Dermis blood vessel endothelial cell (primary cell): ENCODE results near the gene GABRE. TPM values are rescaled to one million over a fixed set of nuclear protein-coding genes. Genes with fewer than 3 reads are reported as not detected.

ENCODE experiments used
- DNase-seq: peaks from one replicate; pipeline ENCODE4 v3.0.0; 2010
- total RNA-seq: library from RNA; depleted of rRNA; stranded (reverse); fragments of >200 nt; gene quantifications from 2 replicates; pipeline ENCODE4 v1.2.3, GENCODE V29; 2014

GABRE gene, protein sequence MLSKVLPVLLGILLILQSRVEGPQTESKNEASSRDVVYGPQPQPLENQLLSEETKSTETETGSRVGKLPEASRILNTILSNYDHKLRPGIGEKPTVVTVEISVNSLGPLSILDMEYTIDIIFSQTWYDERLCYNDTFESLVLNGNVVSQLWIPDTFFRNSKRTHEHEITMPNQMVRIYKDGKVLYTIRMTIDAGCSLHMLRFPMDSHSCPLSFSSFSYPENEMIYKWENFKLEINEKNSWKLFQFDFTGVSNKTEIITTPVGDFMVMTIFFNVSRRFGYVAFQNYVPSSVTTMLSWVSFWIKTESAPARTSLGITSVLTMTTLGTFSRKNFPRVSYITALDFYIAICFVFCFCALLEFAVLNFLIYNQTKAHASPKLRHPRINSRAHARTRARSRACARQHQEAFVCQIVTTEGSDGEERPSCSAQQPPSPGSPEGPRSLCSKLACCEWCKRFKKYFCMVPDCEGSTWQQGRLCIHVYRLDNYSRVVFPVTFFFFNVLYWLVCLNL
- total RNA-seq: 8.4 and 28.1 TPM in 2 replicates

DNA sequence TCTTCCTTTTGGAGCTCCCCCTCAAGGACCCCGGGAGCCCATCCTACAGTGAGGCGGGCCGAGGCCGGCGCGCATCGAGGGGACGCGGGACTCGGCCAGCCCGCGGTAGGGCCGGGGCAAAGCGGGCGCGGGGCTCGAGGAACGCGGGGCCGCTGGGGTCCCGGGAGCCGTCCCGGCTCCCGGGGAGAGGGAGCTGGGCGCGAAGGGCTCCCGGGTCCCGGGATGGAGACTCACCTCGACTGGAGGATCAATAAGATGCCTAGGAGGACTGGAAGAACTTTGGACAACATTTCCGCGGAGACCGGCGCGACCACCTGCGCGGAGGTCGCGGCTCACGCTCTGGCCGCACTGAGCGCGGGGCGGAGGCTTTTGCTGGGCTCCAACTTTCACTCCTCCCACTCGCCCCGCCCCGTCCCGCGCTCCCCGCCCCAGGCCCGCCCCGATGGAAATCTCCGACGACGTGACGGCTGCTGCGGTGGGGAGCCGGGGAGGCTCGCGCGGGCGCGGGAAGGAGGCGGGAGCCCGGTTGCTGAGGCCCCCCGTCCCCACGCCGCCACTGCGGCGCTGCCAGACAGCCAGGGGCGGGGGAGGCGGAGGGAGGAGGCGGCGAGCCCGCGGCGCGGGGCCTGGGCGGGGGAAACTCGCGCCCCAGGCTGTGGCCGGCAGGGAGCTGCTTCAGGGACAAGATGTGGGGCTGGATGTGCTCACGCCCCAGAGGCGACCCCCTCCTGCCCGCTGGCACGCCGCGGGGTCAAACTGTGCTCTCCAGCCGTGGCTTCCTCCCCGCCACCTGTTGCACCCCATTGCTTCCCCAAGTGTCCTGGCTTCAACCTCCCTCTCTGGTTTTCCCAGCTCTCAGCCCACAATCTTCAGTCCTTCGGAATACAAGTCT lies at the start of gene GABRE:
Gene GABRE, minus strand, starts transcription at position 341 of the 892 bp plus-strand sequence. Its CDS starts 51 bp downstream, at position 290.
- peak; percentile 71 for DNase-seq

DNA sequence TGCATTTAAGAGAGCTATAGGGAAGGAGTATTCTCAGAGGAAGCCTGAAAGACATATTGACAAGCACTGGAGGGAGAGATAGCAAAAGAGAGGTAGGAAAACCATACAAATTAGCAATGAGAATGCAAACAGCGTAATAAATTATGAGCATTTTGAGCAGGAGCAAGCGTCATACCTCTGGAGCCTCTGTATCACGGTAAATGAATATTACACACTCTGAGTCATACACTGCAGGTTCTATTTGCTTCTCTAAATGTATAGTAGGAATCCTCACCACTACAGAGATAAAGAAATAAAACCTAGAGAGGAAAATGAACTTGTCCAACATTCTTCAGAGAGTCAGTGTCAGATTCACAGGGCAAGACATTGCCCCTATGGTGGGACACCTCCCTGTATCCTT lies 46.4 kb upstream of the GABRE start:
- DNase-seq: no peak

DNA sequence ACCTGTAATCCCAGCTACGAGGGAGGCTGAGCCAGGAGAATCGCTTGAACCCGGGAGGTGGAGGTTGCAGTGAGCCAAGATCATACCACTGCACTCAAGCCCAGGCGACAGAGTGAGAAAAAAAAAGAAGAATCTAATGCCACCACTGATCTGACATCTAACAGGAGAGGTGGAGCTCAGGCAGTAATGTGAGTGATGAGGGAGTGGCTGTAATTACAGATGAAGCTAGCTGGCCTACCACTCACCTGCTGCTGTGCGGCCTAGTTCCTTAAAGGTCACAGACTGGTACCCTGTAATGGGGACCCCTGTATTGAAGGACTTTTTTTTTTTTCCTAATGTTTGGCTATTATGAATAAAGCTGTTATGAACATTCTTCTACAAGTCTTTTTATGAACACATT lies 25.3 kb upstream of the GABRE start:
- no peak for DNase-seq

DNA sequence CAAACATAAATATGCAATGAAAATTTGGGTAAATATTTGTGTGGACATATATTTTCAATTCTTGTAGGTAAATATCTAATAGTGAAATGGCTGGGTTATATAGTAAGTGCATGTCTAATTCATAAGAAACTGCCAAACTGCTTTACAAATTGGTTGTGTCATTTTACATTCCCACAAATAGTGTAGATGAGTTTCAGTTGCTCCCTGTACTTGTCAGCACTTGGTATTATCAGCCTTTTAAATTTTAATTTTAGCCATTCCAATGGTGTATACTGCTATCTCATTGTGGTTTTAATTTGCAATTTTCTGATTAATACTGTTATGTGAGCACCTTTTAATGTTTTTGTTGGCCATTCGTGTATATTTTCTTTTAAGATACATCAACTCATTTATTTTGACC lies 23.1 kb upstream of the GABRE start:
- no peak for DNase-seq

DNA sequence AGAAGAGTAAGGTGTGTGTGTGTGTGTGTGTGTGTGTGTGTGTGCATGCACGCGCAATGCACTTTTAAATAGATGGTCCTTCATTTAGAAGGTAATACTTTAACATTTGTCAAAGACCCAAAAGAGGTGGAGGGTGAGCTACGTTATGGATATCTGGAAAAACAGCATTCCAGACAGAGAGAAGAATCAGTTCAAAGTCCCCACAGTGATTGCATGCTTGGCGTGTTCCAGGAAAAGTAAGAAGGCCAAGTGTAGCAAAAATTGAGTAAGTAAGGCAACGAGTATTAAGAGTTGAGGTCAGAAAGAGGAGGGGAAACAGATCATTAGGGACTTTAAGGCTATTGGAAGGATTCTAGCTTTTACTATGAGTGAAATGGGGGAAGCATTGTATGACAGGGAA lies 21.9 kb upstream of the GABRE start:
- DNase-seq: no peak

DNA sequence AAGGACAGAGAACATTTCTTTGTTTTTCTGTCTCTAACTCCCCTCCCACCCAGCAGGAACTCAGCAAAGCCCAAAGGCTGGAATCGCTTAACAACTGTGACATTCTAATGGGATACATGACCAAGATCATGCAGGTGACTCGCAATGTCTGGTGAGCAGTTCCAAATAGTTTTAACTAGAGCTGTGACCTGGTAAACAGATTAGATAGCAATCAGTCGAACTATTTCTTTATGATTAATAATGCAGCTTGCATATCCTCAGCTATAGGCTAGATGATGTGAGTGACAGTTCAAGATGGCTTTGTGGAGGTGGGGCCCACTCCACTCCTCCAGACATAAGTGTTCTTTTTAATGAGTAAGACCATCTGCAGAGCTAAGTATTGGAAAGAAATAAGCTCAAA lies 20.0 kb upstream of the GABRE start:
- DNase-seq: no peak

DNA sequence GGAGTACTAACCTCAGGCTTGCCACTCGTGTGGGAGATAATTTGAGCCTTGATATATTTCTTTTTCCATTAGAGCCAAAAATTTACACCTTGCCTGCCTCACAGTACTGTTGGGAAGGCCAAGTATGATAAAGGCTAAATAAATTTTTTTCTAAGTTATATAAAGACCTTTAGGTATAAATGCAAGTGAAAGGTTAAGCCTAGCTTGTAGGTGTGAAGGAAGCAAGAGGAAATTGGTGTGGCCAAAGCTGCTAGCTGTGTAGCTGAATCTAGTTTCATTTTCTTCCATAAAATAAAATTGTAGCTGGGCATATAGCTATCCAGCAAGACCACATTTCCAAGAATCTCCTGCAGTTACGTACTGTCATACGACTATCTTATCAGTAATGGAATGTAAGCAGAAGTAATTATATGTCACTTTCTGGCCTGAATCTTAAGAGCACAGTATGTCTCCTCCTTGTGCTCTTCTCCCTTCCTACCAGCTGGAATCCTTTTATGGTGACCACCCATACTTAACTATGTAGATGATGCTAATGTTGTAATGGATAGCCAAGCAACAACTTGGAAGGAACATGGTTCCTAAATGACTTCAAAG lies 14.3 kb upstream of the GABRE start:
- DNase-seq: no peak

DNA sequence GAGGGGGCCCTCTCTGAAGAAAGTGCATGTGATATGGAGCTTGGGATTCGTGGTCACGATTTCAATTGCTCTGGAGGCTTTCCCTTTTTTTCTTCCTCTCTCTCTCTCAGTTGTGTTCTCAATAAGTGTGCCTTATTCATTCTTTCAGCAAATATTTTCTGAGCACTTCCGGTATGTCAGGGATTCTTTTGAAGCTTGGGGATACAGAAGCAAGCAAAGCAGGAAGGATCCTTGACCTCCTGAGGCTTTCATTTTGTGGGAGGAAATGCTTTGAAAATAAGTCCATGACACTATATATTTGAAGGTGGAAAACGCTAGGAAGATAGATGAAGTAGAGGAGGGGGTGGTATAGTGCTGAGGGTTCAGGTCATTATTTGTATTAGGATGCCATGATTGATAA lies 12.6 kb upstream of the GABRE start:
- DNase-seq: peak; percentile 13

DNA sequence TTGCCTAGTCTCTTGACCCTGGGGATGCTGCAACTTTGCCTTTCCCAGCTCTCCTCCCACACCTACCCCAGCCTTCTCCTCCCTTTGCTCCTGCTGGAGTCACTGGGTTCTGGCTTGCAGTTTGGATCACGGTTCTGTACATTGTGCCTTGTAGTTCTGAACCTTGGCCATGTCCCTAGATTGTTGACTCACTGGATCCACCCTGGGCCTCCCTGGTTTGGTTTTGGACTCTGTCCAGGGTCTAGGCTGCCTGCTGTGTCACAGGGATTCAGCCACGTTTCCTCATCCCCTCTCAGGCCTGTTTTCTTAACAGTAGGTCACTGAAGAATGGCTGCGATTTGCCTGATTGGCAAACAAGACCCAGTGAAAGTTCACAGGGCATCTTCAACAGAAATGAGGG lies 11.5 kb upstream of the GABRE start:
- peak; percentile 60 for DNase-seq

DNA sequence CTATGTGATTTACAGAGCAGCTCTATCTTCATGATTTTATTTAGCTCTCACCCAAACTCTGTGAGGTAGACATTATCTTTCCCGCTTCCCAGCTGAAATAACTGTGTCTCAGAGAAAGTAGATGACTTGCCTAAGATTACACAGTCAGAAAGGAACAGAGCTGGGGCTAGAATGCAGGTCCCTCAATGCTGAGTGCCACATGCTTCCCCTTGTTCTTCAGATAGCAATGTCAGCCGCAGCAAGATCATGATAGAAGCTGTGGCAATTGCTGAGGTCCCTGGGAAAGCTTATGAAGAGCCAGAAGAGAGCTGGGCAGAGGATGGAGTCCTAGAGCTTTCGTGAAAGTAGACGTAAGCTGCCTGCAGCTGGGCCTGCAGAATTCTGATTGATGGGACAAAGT lies 11.1 kb upstream of the GABRE start:
- no peak for DNase-seq

DNA sequence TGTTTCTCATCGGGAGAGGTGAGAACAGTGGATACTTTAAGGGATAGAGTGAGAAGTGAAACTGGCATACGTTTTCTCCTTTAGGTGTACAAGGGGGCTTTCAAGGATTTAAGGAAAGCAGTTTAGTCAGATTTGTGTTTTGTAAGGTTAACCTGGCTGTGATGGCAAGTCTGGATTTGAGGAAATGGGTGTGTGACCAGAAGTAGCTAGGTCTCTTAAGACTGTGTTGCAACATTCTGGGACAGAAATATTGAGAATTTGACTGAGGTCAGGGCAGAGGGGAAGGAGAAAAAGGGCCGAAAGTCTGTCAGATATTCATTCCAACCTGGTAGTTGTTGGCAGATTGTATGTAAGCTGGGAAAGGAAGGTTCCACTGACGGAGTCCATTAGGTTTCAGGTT lies 10.4 kb upstream of the GABRE start:
- no peak for DNase-seq

DNA sequence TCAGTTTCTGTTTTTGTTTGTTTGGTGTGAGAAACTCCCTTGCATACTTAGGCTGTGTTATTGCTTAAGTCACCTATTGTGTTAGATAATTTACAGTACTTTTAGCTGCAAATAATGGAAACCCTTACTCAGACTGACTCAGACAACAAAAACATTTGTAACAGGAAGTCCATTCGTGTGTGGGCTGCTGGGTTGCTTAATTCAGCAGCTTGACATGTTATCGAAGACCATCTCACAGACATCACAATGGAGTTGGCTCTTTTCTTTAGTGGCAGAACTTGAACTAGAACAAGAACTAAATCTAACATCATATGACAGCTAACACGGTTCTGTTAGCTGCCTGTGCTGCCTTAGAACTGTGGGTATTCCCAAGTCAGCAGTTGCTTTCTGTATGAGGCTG lies 9.9 kb upstream of the GABRE start:
- peak; percentile 92 for DNase-seq

DNA sequence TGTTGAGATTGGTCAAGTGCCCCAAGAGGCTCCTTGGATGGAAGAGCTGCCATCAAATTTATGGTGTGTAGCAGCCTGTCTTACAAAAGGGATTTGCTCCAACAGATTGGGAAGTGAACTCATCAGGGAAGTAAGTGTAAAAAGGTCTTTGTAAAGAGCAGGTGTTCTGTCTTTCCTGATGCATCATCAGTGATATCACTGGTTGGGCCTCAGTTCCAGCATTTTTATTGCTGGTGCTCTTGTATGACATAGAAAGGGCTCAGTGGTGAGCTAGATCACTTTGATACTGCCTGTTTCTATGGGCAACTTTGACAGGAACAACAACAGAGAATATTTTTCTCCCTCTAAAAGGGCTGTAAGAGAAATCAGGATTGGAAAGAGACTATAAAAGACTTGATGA lies 8.7 kb upstream of the GABRE start:
- peak; percentile 59 for DNase-seq

DNA sequence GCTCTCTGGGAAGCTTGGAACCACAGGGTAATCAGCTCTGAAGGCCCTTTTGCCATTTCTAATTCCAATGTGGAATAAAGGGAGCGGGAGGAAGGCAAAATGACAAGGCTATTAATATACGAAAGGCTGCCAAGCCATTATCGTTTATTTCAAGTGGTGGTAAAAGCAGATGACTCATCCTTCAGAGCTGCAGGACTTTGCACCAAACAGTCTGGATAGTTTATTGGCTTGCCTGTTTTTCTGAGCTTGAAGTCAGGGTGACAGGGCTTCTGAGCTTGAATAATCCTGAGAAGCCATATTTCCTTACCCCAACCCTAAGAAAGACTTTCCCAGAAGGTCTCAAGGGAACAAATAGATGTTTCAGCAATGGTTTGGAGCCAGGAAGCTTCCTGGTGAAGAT lies 7.7 kb upstream of the GABRE start:
- DNase-seq: peak; percentile 59

DNA sequence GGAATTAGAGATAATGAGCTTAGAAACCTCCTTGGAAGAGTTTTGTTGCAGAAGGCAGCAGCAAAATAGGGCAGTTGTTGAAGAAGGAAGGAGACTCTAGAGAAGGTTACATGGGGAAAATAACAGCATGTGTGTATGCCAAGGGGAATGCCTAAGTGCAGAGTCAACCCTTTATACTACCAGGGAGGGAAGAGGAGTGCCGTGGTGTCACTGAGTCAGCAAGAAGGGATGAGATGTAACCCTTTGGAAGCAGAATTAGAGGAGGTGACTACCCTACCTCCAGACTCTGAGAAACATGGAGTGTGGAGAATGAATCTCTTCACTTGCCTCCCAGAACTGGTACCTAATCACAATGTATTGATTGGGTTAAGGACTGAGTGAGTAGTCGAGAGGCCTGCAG lies 6.7 kb upstream of the GABRE start:
- no peak for DNase-seq

DNA sequence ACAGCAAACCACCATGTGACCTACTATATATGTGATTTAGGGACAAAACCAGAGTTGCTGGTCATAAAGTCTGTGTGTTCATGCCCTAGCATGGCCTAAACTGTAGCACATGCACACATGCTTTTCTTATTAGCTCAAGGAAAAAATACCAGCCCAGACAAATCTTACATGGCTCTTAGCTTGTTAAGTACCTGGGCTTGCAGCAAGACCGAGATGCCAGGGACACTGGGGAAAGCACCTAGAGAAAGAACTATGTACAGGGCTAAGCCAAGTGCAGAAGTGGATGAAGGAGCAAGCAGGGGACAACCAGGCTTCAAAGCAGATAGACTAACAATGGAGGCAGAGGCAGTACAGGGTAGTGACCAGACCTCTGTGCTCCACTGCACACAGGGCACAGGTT lies 3.4 kb upstream of the GABRE start:
- no peak for DNase-seq

DNA sequence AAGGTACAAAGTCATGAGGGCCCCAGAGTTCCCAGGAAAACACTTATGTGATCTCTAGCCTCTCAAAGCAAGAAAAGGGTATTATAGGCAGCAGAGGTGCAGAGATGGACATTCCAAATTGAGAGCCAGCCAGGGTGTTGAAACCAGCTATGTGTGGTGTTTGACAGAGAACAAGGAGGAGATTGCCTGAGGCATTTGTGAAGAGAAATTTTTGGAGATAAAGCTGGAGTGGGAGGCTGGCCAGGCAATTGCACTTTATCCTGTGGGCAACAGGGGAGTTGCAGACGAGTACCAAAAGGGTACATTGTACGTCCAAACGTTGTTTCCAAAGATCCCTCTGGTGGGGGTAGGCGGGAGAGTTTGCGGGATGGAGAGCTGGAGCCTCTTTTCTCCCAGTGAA lies 2.5 kb upstream of the GABRE start:
- DNase-seq: no peak

DNA sequence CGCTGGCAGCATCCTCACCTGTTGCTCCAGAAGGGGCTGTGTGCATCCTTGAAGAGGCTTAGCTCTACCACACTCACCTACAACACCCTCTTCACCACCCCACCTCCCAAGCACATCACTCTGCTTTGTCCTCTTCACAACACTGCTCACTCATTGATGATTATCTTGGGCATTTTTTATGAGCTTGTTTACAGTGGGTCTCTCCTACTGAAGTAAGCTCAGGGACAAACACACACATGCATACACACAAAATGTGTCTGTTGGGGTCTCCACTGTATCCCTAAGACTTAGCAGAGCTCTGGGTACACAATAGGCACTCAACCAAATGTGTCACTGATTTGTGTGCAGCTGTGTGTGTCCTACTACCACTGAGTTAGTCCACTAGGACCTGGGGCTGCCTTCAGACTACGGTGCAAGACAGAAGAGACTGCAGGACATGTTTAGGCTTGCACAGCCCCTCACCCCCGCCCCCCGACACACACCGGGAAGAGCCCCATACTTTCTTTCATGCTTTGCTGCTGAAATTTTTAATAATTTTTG lies 1.3 kb upstream of the GABRE start:
- no peak for DNase-seq

DNA sequence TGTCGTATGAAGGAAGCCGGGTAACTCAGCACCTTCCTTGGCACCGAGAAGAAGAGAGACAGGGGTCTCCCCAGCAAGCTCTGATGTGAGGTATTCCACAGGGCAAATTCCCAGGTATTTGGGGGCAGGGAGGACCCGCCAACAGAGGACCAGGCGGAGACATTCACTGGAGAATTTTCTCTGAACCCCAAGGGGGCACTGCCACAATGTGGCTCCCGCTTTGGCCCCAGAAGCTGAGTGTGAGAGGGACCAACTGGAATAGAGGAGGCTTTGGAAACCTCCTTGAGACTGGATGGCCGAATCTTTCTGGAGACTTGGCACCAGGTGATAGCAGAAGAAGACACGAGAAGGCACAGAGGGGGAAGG lies 735 bp upstream of the GABRE start:
- DNase-seq: no peak

DNA sequence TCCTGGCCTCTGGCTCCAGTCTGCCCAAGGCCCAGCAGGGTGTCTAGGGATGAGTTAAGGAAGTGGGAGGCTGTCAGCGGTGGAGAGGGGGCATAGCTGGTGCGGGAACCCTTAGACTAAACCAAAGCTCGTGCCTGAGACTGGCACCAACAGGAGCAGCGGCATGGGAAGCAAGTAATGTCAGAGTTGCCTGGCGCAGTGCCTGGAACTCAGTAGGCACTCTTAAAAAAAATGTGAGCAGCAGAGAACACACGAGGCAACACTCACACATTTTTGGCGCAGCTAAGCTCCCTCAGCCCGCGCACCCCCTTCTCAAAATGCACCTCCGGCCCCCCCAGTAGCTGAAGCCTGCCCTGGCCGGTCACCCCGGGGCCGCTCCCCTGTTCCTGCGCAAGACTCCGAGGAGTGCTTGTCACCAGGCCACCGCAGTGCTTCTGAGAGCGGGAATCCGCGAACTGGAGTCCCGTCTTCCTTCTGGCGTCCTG lies 583 bp downstream of the GABRE start:
- peak; percentile 46 for DNase-seq

DNA sequence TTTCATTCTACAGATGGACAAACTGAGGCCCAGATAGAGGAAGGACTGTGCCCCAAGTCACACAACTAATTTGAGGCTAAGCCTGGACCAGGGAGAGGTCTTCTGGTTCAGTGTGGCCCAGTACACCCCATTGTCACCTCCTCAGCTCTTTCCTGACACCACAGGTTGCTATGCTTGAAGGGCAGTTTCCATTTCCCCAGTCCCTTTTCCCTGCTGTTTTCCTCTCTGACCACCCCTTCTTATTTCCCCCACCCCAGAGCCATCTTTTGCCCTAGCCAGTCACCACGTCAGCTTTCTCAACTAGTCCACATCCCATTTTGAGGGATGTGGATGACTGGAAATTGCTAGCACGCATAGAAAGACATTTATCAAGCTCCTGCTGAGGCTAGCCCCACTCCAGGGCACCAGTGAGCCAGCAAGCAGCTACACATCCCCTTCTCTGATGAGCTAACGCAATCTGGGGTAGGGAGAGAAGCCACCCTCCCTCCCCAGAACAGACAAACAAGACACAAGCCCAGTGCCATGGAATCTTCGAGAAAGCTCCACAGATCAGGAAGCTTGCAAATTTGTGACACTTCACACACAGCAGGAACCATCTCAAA lies 1.3 kb downstream of the GABRE start:
- peak; percentile 10 for DNase-seq

DNA sequence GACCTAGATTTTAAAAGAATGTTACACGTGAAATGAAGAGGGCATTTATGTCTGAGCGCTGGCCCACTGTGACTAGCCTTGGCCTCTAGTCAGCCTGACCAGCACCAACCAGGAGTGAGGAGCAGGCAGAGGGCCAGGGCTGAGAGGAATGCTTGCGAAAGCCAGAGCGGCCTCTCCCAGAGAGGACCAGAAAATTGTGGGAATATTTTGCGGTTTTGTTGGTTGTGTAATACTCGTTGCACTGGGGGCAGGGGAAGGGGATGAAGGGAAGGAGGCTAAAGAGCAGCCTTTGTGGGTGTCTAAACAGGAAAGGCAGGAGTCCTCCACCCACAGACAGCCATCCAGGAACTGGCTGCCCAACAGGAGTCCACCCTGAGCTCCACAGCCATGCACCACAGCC lies 3.8 kb downstream of the GABRE start:
- DNase-seq: peak; percentile 17

DNA sequence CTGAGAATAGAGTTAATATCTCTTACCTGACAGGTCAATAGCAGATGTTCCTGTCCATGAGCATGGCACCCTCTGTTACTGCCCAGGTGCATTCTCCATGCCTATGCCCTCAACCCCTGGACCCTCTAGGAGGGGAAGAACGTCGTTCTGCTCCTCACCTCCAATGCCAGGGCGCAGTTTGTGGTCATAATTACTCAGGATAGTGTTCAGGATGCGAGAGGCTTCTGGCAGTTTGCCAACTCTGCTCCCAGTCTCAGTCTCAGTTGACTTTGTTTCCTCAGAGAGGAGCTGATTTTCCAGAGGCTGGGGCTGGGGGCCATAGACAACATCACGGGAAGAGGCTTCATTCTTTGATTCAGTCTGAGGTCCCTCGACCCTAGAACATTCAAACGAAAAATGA lies 4.4 kb downstream of the GABRE start:
- peak; percentile 10 for DNase-seq
